PC-3 (cell line): ENCODE results near the gene LRRTM2. TPM values are rescaled to one million over a fixed set of nuclear protein-coding genes. Genes with fewer than 3 reads are reported as not detected.

ENCODE experiments used
- ATAC-seq: fragments of 200-7000 bp; cut with Tn5 transposase; 2 replicates; pipeline ENCODE4 v1.9.1; 2020; ENCODE audit warnings: mild to moderate bottlenecking, moderate library complexity
- BruUV-seq: library from RNA; stranded (reverse); fragments of 400-500 nt; replicated peaks from 2 replicates; lab custom pipeline; 2021; lab: Mats Ljungman, UMichigan
- CTCF ChIA-PET: fragments of 300-600 bp; sonication (Branson Sonifier 250); formaldehyde crosslinking; loops from one replicate; lab custom pipeline; 2022; ENCODE audit warnings: antibody characterized with exemption; lab: Charles Lee
- POLR2A ChIA-PET: fragments of 300-600 bp; sonication (Branson Sonifier 250); formaldehyde crosslinking; loops from one replicate; lab custom pipeline; 2022; ENCODE audit warnings: antibody characterized with exemption; ENCODE audit not compliant: unreplicated experiment; lab: Charles Lee
- DNase-seq: peaks from one replicate; pipeline ENCODE4 v3.0.0-alpha.2; 2015
- H2AFZ ChIP-seq: fragments of 300-600 bp; sonication (generic); 2 replicates; pipeline ENCODE4 v1.6.0; 2016; ENCODE audit warnings: antibody characterized with exemption, low read length
- H3F3A ChIP-seq: fragments of 300-600 bp; sonication (generic); one replicate; pipeline ENCODE4 v1.6.0; 2017; ENCODE audit warnings: antibody characterized with exemption, low read length, control low read depth, mild to moderate bottlenecking; ENCODE audit not compliant: unreplicated experiment
- H3K27ac ChIP-seq: fragments of 300-600 bp; sonication (generic); 2 replicates; pipeline ENCODE4 v1.5.1; 2016; ENCODE audit warnings: mild to moderate bottlenecking, low read length
- H3K27me3 ChIP-seq: fragments of 300-600 bp; sonication (generic); 2 replicates; pipeline ENCODE4 v1.6.1; 2016; ENCODE audit warnings: low read length, mixed read lengths
- H3K36me3 ChIP-seq: fragments of 300-600 bp; sonication (generic); 2 replicates; pipeline ENCODE4 v1.6.1; 2016; ENCODE audit warnings: low read depth, mixed run types, low read length, mixed read lengths
- H3K4me1 ChIP-seq: fragments of 300-600 bp; sonication (generic); 2 replicates; pipeline ENCODE4 v1.5.1; 2016; ENCODE audit warnings: low read length; ENCODE audit not compliant: insufficient read depth
- H3K4me2 ChIP-seq: fragments of 300-600 bp; sonication (generic); 2 replicates; pipeline ENCODE4 v1.6.0; 2016; ENCODE audit warnings: low read length
- H3K4me3 ChIP-seq: fragments of 300-600 bp; sonication (generic); 2 replicates; pipeline ENCODE4 v1.5.1; 2016; ENCODE audit warnings: mild to moderate bottlenecking, low read length, mixed read lengths
- H3K79me2 ChIP-seq: fragments of 300-600 bp; sonication (generic); 2 replicates; pipeline ENCODE4 v1.6.1; 2017; ENCODE audit warnings: low read length, mixed read lengths
- H3K9ac ChIP-seq: fragments of 300-600 bp; sonication (generic); 2 replicates; pipeline ENCODE4 v1.6.0; 2016; ENCODE audit warnings: mild to moderate bottlenecking, low read length
- H3K9me2 ChIP-seq: fragments of 300-600 bp; sonication (generic); replicated peaks from 2 replicates; pipeline ENCODE4 v1.6.1; 2016; ENCODE audit warnings: mixed run types, low read length, mixed read lengths
- H3K9me3 ChIP-seq: fragments of 300-600 bp; sonication (generic); 2 replicates; pipeline ENCODE4 v1.6.1; 2016; ENCODE audit warnings: low read length, mixed read lengths
- H4K20me1 ChIP-seq: fragments of 300-600 bp; sonication (generic); 2 replicates; pipeline ENCODE4 v1.6.1; 2016; ENCODE audit warnings: low read length, mixed read lengths
- CTCF ChIP-seq: fragments of 300-600 bp; sonication (generic); conservative IDR thresholded peaks from 2 replicates; pipeline ENCODE4 v1.5.1; 2017; ENCODE audit warnings: antibody characterized with exemption, low read depth, mild to moderate bottlenecking, low read length
- EZH2 ChIP-seq: fragments of 300-600 bp; sonication (generic); IDR thresholded peaks from one replicate; pipeline ENCODE4 v1.6.1; 2017; ENCODE audit warnings: antibody characterized with exemption, mild to moderate bottlenecking, low read length; ENCODE audit not compliant: unreplicated experiment
- EZH2phosphoT487 ChIP-seq: fragments of 300-600 bp; sonication (generic); IDR thresholded peaks from 2 replicates; pipeline ENCODE4 v1.6.1; 2018; ENCODE audit warnings: mild to moderate bottlenecking, antibody characterized with exemption, low read length, borderline replicate concordance
- intact Hi-C: fragments of 100-400 bp; cut with micrococcal nuclease; formaldehyde crosslinking; loops from 2 replicates; pipeline ENCODE4 v1.9.0; 2023
- total RNA-seq: library from RNA; depleted of rRNA; stranded (reverse); fragments of >200 nt; gene quantifications from 2 replicates; pipeline ENCODE4 v1.2.3, GENCODE V29; 2014

The LRRTM2 gene
- total RNA-seq, 1 experiment from 2014 or later = not detected

GRCh38 chr5:138898742-138899141, 23.6 kb upstream of the LRRTM2 start:
- ATAC-seq (no peak), DNase-seq (no peak)
- Histone ChIP-seq H3K9me3 (no peaks in the 10 kb centered on the region), H3K4me3 (no peak overlapping the region), H2AFZ (no peak overlapping the region), H3K79me2 (no peaks in the 10 kb centered on the region), H4K20me1 (no peaks in the 10 kb centered on the region), H3K9ac (no peak overlapping the region), H3K4me2 (no peak overlapping the region), H3F3A (no peaks in the 10 kb centered on the region), H3K9me2 (no peaks in the 10 kb centered on the region), H3K4me1 (no peaks in the 10 kb centered on the region), H3K27ac (no peak overlapping the region), H3K36me3 (no peaks in the 10 kb centered on the region), H3K27me3 (no peaks in the 10 kb centered on the region)
- no peak for TF ChIP-seq CTCF
- POLR2A ChIA-PET = no interaction called here
- BruUV-seq = no TSS peak
- CTCF ChIA-PET = no interaction called here
- intact Hi-C loops = no loop called here

GRCh38 chr5:138898299-138898698, 23.2 kb upstream of the LRRTM2 start:
- H3K79me2 ChIP-seq = no peaks in the 10 kb centered on the region
- no peak overlapping the region for H3K4me2 ChIP-seq
- no peaks in the 10 kb centered on the region for H3F3A ChIP-seq
- no peaks in the 10 kb centered on the region for H3K27me3 ChIP-seq
- no peak for ATAC-seq
- H3K4me1 ChIP-seq = no peaks in the 10 kb centered on the region
- H3K9me3 ChIP-seq = no peaks in the 10 kb centered on the region
- DNase-seq = no peak
- no peaks in the 10 kb centered on the region for H3K36me3 ChIP-seq
- H4K20me1 ChIP-seq = no peaks in the 10 kb centered on the region
- BruUV-seq = no TSS peak
- H3K9me2 ChIP-seq = no peaks in the 10 kb centered on the region
- H2AFZ ChIP-seq = no peak overlapping the region
- TF ChIP-seq EZH2phosphoT487 (no peak), CTCF (no peak), EZH2 (no peak)
- ChIA-PET POLR2A (no interaction called here), CTCF (no interaction called here)
- intact Hi-C loops = no loop called here
- H3K9ac ChIP-seq = no peak overlapping the region
- no peak overlapping the region for H3K4me3 ChIP-seq
- H3K27ac ChIP-seq = no peak overlapping the region

- no peak overlapping the region for H3K4me2 ChIP-seq
- H3K9me3 ChIP-seq = no peaks in the 10 kb centered on the region
- H3K9me2 ChIP-seq = no peaks in the 10 kb centered on the region
- TF ChIP-seq CTCF = no peak
- no peak for TF ChIP-seq EZH2phosphoT487
- no peak for TF ChIP-seq EZH2
- no peaks in the 10 kb centered on the region for H3K79me2 ChIP-seq
- H3K4me3 ChIP-seq = no peak overlapping the region
- BruUV-seq = no TSS peak
- no peak for ATAC-seq
- H3F3A ChIP-seq = no peaks in the 10 kb centered on the region
- ChIA-PET CTCF (no interaction called here), POLR2A (no interaction called here)
- no peak for DNase-seq
- H3K27ac ChIP-seq = no peak overlapping the region
- intact Hi-C loops = no loop called here
- H3K27me3 ChIP-seq = no peaks in the 10 kb centered on the region
- H4K20me1 ChIP-seq = no peaks in the 10 kb centered on the region
- H2AFZ ChIP-seq = no peak overlapping the region
- H3K4me1 ChIP-seq = no peaks in the 10 kb centered on the region
- no peaks in the 10 kb centered on the region for H3K36me3 ChIP-seq
- no peak overlapping the region for H3K9ac ChIP-seq
Measured at GRCh38 chr5:138895918-138896317, 20.8 kb upstream of the LRRTM2 start.
